GM23338 (cell line): ENCODE data around the gene KRTAP12-2. TPM values are rescaled to one million over a fixed set of nuclear protein-coding genes. Genes with fewer than 3 reads are reported as not detected.
"Not testable (repeated sequence)": the region's sequence is repeated elsewhere in the genome, so short reads cannot be mapped to it uniquely, and the experiment has no call there.

Experiments
- ATAC-seq: fragments of 200-7000 bp; cut with Tn5 transposase; 3 replicates; pipeline ENCODE4 v1.9.1; 2020
- DNase-seq: peaks from one replicate; pipeline ENCODE4 v3.0.0-alpha.2; 2015; ENCODE audit warnings: low spot score
- H2AFZ ChIP-seq: fragments of 200-600 bp; sonication (generic); 2 replicates; pipeline ENCODE4 v1.8.0; 2016; ENCODE audit warnings: antibody characterized with exemption, mild to moderate bottlenecking, moderate library complexity
- H3F3A ChIP-seq: fragments of 200-600 bp; sonication (generic); replicated peaks from 2 replicates; pipeline ENCODE4 v1.8.0; 2017; ENCODE audit warnings: antibody characterized with exemption, mixed run types, low read depth
- H3K27ac ChIP-seq: fragments of 200-600 bp; sonication (generic); 2 replicates; pipeline ENCODE4 v1.6.1; 2016; ENCODE audit warnings: low read depth
- H3K27me3 ChIP-seq: fragments of 200-600 bp; sonication (generic); 2 replicates; pipeline ENCODE4 v1.8.0; 2016; ENCODE audit warnings: mild to moderate bottlenecking, mixed run types, moderate library complexity; ENCODE audit not compliant: insufficient read depth
- H3K36me3 ChIP-seq: fragments of 200-600 bp; sonication (generic); 2 replicates; pipeline ENCODE4 v1.8.0; 2016; ENCODE audit warnings: mild to moderate bottlenecking; ENCODE audit not compliant: insufficient read depth
- H3K4me1 ChIP-seq: fragments of 200-600 bp; sonication (generic); 2 replicates; pipeline ENCODE4 v1.8.0; 2016; ENCODE audit warnings: mild to moderate bottlenecking, moderate library complexity; ENCODE audit not compliant: insufficient read depth
- H3K4me2 ChIP-seq: fragments of 200-600 bp; sonication (generic); 2 replicates; pipeline ENCODE4 v1.7.1; 2017; ENCODE audit warnings: mixed run types
- H3K4me3 ChIP-seq: fragments of 200-600 bp; sonication (generic); 2 replicates; pipeline ENCODE4 v1.6.1; 2016; ENCODE audit warnings: mixed run types
- H3K79me2 ChIP-seq: fragments of 200-600 bp; sonication (generic); replicated peaks from 2 replicates; pipeline ENCODE4 v1.8.0; 2017; ENCODE audit warnings: mild to moderate bottlenecking; ENCODE audit not compliant: insufficient read depth
- H3K9me2 ChIP-seq: fragments of 200-600 bp; sonication (generic); 2 replicates; pipeline ENCODE4 v1.8.0; 2017; ENCODE audit not compliant: insufficient read depth
- H4K20me1 ChIP-seq: fragments of 200-600 bp; sonication (generic); replicated peaks from 2 replicates; pipeline ENCODE4 v1.8.0; 2017; ENCODE audit warnings: mild to moderate bottlenecking; ENCODE audit not compliant: insufficient read depth
- H3K27ac Mint-ChIP-seq: 2 replicates; pipeline ENCODE4 v1.8.0; 2020; ENCODE audit warnings: inconsistent platforms, mild to moderate bottlenecking, moderate library complexity, mixed read lengths
- H3K27me3 Mint-ChIP-seq: 3 replicates; pipeline ENCODE4 v1.8.0; 2022; ENCODE audit warnings: low read depth, mild to moderate bottlenecking, moderate library complexity, mixed read lengths, inconsistent platforms; ENCODE audit not compliant: insufficient read depth, poor library complexity
- H3K36me3 Mint-ChIP-seq: 3 replicates; pipeline ENCODE4 v1.8.0; 2021; ENCODE audit warnings: low read depth, mild to moderate bottlenecking, inconsistent platforms, moderate library complexity, mixed read lengths
- H3K4me1 Mint-ChIP-seq: 3 replicates; pipeline ENCODE4 v1.8.0; 2020; ENCODE audit warnings: mild to moderate bottlenecking, inconsistent platforms, mixed read lengths
- H3K4me3 Mint-ChIP-seq: 3 replicates; pipeline ENCODE4 v1.8.0; 2021; ENCODE audit warnings: moderate library complexity, mild to moderate bottlenecking, inconsistent platforms, mixed read lengths
- H3K9me3 Mint-ChIP-seq: 3 replicates; pipeline ENCODE4 v1.8.0; 2020; ENCODE audit warnings: moderate library complexity, mild to moderate bottlenecking, inconsistent platforms, mixed read lengths
- ETS1 ChIP-seq: IDR thresholded peaks from 2 replicates; pipeline ENCODE4 v1.6.1; 2016; ENCODE audit warnings: antibody characterized with exemption
- EZH2phosphoT487 ChIP-seq: fragments of 200-600 bp; sonication (generic); IDR thresholded peaks from one replicate; pipeline ENCODE4 v1.8.1; 2018; ENCODE audit warnings: antibody characterized with exemption; ENCODE audit not compliant: unreplicated experiment
- JUNB ChIP-seq: IDR thresholded peaks from one replicate; pipeline ENCODE4 v1.6.1; 2016; ENCODE audit warnings: antibody characterized with exemption; ENCODE audit not compliant: unreplicated experiment
- STAT1 ChIP-seq: IDR thresholded peaks from one replicate; pipeline ENCODE4 v1.6.1; 2016; ENCODE audit warnings: antibody characterized with exemption; ENCODE audit not compliant: unreplicated experiment
- ZNF114 ChIP-seq: fragments of 250-450 bp; sonication (Bioruptor Pico); IDR thresholded peaks from 2 replicates; pipeline ENCODE4 v1.5.0; 2020; ENCODE audit warnings: mild to moderate bottlenecking, moderate library complexity
- ZNF331 ChIP-seq: fragments of 250-450 bp; sonication (Bioruptor Pico); IDR thresholded peaks from 2 replicates; pipeline ENCODE4 v1.5.0; 2020; ENCODE audit warnings: low read depth, mild to moderate bottlenecking, moderate library complexity
- polyA plus RNA-seq: library from polyadenylated mRNA; unstranded; fragments of >200 nt; fragmentation: Nextera tagmentation; extraction: Ambion mirVana; gene quantifications from 2 replicates; pipeline ENCODE4 v1.2.1, GENCODE V29; 2016
- total RNA-seq: library from RNA; depleted of rRNA; stranded (reverse); fragments of >200 nt; shearing (Covaris generic); gene quantifications from 2 replicates; pipeline ENCODE4 v1.2.3, GENCODE V29; 2014
- TF ChIP-seq, protein P1 (sequence below): fragments of 250-450 bp; sonication (Bioruptor Pico); IDR thresholded peaks from 2 replicates; pipeline ENCODE4 v1.5.0; 2020; ENCODE audit warnings: mild to moderate bottlenecking, moderate library complexity
- TF ChIP-seq, protein P2 (sequence below): IDR thresholded peaks from one replicate; pipeline ENCODE4 v1.6.1; 2018; ENCODE audit warnings: antibody characterized with exemption; ENCODE audit not compliant: unreplicated experiment

The KRTAP12-2 gene
- total and polyA plus RNA-seq, 2 experiments from 2014 or later, result not detected

- TF ChIP-seq, protein P1, sequence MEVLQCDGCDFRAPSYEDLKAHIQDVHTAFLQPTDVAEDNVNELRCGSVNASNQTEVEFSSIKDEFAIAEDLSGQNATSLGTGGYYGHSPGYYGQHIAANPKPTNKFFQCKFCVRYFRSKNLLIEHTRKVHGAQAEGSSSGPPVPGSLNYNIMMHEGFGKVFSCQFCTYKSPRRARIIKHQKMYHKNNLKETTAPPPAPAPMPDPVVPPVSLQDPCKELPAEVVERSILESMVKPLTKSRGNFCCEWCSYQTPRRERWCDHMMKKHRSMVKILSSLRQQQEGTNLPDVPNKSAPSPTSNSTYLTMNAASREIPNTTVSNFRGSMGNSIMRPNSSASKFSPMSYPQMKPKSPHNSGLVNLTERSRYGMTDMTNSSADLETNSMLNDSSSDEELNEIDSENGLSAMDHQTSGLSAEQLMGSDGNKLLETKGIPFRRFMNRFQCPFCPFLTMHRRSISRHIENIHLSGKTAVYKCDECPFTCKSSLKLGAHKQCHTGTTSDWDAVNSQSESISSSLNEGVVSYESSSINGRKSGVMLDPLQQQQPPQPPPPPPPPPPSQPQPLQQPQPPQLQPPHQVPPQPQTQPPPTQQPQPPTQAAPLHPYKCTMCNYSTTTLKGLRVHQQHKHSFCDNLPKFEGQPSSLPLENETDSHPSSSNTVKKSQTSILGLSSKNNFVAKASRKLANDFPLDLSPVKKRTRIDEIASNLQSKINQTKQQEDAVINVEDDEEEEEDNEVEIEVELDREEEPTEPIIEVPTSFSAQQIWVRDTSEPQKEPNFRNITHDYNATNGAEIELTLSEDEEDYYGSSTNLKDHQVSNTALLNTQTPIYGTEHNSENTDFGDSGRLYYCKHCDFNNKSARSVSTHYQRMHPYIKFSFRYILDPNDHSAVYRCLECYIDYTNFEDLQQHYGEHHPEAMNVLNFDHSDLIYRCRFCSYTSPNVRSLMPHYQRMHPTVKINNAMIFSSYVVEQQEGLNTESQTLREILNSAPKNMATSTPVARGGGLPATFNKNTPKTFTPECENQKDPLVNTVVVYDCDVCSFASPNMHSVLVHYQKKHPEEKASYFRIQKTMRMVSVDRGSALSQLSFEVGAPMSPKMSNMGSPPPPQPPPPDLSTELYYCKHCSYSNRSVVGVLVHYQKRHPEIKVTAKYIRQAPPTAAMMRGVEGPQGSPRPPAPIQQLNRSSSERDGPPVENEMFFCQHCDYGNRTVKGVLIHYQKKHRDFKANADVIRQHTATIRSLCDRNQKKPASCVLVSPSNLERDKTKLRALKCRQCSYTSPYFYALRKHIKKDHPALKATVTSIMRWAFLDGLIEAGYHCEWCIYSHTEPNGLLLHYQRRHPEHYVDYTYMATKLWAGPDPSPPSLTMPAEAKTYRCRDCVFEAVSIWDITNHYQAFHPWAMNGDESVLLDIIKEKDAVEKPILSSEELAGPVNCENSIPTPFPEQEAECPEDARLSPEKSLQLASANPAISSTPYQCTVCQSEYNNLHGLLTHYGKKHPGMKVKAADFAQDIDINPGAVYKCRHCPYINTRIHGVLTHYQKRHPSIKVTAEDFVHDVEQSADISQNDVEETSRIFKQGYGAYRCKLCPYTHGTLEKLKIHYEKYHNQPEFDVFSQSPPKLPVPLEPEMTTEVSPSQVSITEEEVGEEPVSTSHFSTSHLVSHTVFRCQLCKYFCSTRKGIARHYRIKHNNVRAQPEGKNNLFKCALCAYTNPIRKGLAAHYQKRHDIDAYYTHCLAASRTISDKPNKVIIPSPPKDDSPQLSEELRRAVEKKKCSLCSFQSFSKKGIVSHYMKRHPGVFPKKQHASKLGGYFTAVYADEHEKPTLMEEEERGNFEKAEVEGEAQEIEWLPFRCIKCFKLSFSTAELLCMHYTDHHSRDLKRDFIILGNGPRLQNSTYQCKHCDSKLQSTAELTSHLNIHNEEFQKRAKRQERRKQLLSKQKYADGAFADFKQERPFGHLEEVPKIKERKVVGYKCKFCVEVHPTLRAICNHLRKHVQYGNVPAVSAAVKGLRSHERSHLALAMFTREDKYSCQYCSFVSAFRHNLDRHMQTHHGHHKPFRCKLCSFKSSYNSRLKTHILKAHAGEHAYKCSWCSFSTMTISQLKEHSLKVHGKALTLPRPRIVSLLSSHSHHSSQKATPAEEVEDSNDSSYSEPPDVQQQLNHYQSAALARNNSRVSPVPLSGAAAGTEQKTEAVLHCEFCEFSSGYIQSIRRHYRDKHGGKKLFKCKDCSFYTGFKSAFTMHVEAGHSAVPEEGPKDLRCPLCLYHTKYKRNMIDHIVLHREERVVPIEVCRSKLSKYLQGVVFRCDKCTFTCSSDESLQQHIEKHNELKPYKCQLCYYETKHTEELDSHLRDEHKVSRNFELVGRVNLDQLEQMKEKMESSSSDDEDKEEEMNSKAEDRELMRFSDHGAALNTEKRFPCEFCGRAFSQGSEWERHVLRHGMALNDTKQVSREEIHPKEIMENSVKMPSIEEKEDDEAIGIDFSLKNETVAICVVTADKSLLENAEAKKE (CRISPR knock-in tag), result no peak
- no peak for TF ChIP-seq EZH2phosphoT487
These were observed 19.5 kb upstream of the KRTAP12-2 start (continued) for GRCh38 chr21:44686000-44686781.

DNA sequence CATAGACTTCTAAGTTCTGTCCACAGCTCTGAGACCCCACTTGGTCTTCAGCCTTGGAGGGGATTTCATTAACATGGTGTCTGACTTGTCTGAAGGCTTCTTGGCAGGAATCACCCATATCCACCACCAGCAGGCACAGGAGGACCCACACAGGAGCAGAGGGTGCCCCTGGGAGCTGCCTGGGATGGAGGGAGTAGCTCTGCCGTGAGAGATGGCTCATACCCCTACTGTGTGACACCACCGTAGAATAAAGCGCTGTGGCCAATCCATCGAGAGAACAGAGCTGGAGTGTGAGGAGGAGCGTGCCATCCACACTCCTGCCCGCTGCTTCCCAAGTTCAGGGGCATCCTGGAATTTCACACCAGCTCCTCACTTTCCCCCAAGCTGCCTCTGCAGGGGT lies 18.3 kb upstream of the KRTAP12-2 start:
- not testable (repeated sequence) for H4K20me1 ChIP-seq, H3K36me3 ChIP-seq, H3K4me3 ChIP-seq, ATAC-seq, H3K4me2 ChIP-seq, DNase-seq, H3K27ac ChIP-seq, H2AFZ ChIP-seq, H3K27me3 ChIP-seq, H3K4me3 Mint-ChIP-seq, H3K27ac Mint-ChIP-seq, H3K9me2 ChIP-seq, H3K36me3 Mint-ChIP-seq, H3K4me1 ChIP-seq, H3K79me2 ChIP-seq, H3K9me3 Mint-ChIP-seq, H3F3A ChIP-seq
- H3K4me1 Mint-ChIP-seq, result peaks cover 24% of the 10 kb centered on the region
- H3K27me3 Mint-ChIP-seq, result peaks cover 16% of the 10 kb centered on the region

DNA sequence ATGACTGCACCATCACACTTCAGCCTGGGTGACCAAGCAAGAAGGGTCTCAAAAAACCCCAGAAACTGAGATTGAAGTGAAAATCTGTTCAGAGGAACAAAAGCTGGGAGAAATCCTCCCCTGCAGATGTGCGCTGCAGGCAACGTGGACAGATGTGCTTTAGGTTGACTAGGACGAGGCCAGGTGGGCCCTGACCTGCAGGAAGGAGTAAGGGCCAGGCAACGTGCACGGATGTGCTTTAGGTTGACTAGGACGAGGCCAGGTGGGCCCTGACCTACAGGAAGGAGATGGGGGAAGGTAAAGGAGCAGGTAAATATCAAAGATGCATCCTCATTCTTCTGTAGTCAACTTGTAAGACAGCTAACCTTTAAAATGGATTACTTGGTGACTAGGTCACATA lies 17.8 kb upstream of the KRTAP12-2 start:
- Histone ChIP-seq H3F3A (0 out of 2 replicates have a peak, but pooled peaks cover 4% of the 10 kb centered on the region), H3K4me2 (no peak overlapping the region), H3K4me1 (peaks cover 6% of the 10 kb centered on the region), H3K79me2 (no peaks in the 10 kb centered on the region), H2AFZ (no peak overlapping the region), H4K20me1 (no peaks in the 10 kb centered on the region), H3K36me3 (no peaks in the 10 kb centered on the region), H3K9me2 (no peaks in the 10 kb centered on the region), H3K4me3 (no peak overlapping the region), H3K27me3 (no peaks in the 10 kb centered on the region), H3K27ac (no peak overlapping the region)
- Mint-ChIP-seq H3K4me3 (no peak overlapping the region), H3K27me3 (peaks cover 16% of the 10 kb centered on the region), H3K9me3 (no peaks in the 10 kb centered on the region; the same call in none of the 3 replicates), H3K4me1 (peaks cover 24% of the 10 kb centered on the region), H3K27ac (no peak overlapping the region), H3K36me3 (no peaks in the 10 kb centered on the region)
- ATAC-seq, result no peak
- DNase-seq, result no peak
- TF ChIP-seq JUNB, result no peak
- TF ChIP-seq ZNF331 (CRISPR knock-in tag), result no peak
- TF ChIP-seq, protein P2, sequence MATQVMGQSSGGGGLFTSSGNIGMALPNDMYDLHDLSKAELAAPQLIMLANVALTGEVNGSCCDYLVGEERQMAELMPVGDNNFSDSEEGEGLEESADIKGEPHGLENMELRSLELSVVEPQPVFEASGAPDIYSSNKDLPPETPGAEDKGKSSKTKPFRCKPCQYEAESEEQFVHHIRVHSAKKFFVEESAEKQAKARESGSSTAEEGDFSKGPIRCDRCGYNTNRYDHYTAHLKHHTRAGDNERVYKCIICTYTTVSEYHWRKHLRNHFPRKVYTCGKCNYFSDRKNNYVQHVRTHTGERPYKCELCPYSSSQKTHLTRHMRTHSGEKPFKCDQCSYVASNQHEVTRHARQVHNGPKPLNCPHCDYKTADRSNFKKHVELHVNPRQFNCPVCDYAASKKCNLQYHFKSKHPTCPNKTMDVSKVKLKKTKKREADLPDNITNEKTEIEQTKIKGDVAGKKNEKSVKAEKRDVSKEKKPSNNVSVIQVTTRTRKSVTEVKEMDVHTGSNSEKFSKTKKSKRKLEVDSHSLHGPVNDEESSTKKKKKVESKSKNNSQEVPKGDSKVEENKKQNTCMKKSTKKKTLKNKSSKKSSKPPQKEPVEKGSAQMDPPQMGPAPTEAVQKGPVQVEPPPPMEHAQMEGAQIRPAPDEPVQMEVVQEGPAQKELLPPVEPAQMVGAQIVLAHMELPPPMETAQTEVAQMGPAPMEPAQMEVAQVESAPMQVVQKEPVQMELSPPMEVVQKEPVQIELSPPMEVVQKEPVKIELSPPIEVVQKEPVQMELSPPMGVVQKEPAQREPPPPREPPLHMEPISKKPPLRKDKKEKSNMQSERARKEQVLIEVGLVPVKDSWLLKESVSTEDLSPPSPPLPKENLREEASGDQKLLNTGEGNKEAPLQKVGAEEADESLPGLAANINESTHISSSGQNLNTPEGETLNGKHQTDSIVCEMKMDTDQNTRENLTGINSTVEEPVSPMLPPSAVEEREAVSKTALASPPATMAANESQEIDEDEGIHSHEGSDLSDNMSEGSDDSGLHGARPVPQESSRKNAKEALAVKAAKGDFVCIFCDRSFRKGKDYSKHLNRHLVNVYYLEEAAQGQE, result no peak
- TF ChIP-seq STAT1, result no peak
- no peak for TF ChIP-seq ZNF114 (CRISPR knock-in tag)
- TF ChIP-seq ETS1, result no peak
- TF ChIP-seq EZH2phosphoT487, result no peak
